ENCODE measurements around the gene DHRSX.
"Not testable (repeated sequence)": the region's sequence is repeated elsewhere in the genome, so short reads cannot be mapped to it uniquely, and the experiment has no call there.

The DHRSX gene

DNA sequence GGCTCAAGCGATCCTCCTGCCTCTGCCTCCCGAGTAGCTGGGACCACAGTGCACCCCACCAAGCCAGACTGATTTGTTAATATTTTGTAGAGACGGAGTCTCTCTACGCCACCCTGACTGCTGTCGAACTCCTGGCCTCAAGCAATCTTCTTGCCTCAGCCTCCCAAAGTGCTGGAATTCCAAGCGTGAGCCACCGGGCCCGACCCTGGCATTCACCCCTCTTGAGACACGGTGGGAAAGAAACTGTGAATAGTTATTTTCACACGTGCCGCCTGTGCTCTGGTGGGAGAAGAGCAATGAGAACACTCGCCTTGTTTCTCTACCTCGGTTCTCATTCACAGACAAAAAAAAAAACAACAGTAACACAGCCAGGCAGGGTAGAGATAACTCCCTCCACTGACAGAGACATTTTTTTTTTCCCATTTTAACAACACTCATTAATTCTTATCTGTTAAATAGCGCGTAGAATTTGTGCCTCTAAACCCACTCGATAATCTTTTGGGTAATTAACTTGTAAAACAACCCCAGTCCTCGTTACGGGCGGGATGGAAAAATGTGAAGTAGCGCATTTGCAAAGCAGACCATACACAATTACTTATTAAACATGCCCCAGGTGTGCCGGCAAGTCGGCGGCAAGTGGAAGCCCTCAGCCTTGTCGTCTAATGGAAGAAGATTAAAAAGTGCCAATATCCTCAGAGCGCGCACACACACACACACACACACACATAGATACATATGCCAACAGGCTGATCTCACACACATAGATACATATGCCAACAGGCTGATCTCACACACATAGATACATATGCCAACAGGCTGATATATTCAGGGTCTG, 103.3 kb downstream of the DHRSX start:
- no peak for DNase-seq (ENCODE audit: low spot score)
- POLR2A ChIA-PET (ENCODE audit: low non-redundant PET): no interaction called here
- H3K27ac ChIP-seq: no peak overlapping the region
- TF ChIP-seq, protein P1, sequence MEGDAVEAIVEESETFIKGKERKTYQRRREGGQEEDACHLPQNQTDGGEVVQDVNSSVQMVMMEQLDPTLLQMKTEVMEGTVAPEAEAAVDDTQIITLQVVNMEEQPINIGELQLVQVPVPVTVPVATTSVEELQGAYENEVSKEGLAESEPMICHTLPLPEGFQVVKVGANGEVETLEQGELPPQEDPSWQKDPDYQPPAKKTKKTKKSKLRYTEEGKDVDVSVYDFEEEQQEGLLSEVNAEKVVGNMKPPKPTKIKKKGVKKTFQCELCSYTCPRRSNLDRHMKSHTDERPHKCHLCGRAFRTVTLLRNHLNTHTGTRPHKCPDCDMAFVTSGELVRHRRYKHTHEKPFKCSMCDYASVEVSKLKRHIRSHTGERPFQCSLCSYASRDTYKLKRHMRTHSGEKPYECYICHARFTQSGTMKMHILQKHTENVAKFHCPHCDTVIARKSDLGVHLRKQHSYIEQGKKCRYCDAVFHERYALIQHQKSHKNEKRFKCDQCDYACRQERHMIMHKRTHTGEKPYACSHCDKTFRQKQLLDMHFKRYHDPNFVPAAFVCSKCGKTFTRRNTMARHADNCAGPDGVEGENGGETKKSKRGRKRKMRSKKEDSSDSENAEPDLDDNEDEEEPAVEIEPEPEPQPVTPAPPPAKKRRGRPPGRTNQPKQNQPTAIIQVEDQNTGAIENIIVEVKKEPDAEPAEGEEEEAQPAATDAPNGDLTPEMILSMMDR (conservative IDR thresholded peaks at IDR 0.05; ENCODE audit: low read depth): no peak
- CTCF ChIA-PET: no interaction called here

DNA sequence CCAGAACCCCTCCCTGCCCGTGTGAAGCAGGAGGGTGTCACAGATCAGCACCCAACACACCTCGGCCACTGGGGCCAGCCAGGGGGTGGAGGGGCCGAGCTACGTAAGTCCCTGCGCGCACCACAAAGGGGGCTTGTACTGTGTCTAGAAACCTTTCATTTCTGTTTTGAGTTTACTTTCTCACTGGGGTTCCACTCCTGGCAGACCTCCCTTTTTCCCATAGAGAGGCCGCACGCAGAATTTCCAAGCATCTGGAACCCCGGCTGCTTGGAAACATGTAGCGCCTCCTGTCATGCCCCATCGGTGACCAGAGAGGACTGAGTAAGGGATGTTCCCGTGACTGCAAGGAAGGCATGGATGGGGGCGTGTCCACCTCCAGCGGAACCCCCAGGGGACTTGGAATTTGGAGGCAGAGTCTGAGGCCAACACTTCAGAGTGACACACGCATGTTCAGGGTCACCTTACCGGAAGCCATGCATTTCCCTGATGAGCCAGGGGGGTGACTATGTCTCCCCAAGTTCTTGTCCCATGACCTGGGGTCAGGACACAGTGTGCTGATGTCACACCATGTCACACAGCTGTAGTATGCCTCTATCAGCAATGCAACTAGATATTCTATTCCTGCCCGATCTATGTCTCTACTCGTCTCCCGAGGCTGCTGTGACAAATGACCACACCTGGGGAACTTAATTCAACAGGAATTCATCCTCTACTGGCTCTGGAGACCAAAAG, 105.3 kb downstream of the DHRSX start:
- H3K27ac ChIP-seq: no peak overlapping the region
- no peak for DNase-seq (ENCODE audit: low spot score)
- ChIA-PET POLR2A (ENCODE audit: low non-redundant PET) (no interaction called here), CTCF (no interaction called here)
- TF ChIP-seq, protein P1 (conservative IDR thresholded peaks at IDR 0.05; ENCODE audit: low read depth): no peak

DNA sequence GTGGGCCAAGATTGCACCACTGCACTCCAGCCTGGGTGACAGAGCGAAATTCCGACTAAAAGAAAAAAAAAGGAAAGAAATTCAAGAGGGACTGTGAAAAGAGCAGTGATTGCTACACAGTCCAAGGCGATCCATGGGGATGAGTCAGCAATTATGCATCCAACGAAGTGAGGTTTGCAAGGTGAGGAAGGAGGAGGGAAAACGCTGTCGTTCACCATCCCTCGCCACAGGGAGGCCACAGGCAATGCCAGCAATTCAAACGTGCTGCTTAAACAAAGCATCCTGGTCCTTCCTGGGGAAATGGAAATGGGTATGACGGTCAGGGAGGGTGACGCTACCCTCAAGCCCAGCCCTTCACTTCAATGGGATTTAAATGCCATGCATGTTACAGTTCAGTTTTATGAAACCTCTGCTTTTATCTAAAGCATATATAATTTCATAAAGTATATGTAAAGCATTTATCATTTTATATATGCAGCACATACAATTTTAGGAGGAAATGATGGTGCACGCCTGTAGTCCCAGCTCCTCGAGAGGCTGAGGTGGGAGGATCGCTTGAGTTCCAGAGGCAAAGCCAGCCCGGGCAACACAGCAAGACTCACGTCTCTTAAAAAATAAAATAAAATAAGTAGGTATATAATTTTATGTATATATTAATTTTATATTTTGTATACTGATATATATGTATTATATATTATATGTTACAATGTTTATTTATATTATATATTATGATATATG, 108.7 kb downstream of the DHRSX start:
- ChIA-PET CTCF (no interaction called here), POLR2A (ENCODE audit: low non-redundant PET) (no interaction called here)
- peak overlapping the region; percentile 87 for H3K27ac ChIP-seq
- peak; percentile 88 for DNase-seq (ENCODE audit: low spot score)
- TF ChIP-seq, protein P1 (conservative IDR thresholded peaks at IDR 0.05; ENCODE audit: low read depth): no peak; the same call in 1 of the 2 replicates

DNA sequence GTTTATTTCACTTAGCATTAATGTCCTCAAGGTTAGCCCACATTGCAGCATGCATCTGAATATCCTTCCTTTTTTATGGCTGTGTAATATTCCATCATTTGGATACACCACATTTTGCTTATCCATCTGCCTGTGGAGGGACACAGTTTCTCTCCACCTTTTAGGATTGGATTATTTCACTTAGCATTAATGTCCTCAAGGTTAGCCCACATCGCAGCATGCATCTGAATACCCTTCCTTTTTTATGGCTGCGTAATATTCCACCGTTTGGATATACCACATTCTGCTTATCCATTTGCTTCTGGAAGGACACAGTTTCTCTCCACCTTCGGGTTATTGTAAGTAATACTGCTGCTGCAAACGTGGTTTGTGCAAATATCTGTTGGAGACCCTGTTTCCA, 110.0 kb downstream of the DHRSX start:
- ChIA-PET POLR2A (ENCODE audit: low non-redundant PET) (no interaction called here), CTCF (no interaction called here)
- no peak overlapping the region for H3K27ac ChIP-seq
- TF ChIP-seq, protein P1 (conservative IDR thresholded peaks at IDR 0.05; ENCODE audit: low read depth): no peak
- DNase-seq (ENCODE audit: low spot score): no peak

DNA sequence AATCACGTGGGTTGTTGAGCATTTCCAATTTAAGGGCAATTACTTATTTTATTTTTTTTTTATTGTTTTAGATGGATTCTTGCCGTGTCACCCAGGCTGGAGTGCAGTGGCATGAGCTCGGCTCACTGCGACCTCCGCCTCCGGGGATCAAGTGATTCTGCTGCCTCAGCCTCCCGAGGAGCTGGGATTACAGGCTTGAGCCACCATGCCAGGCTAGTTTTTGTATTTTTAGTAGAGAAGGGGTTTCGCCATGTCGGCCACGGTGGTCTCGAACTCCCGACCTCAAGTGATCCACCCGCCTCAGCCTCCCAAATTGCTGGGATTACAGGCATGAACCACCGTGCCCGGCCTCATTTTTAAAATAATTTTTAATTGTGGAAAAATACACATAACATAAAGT, 111.0 kb downstream of the DHRSX start:
- POLR2A ChIA-PET (ENCODE audit: low non-redundant PET); DNase-seq (ENCODE audit: low spot score); CTCF ChIA-PET; H3K27ac ChIP-seq: not testable (repeated sequence)

DNA sequence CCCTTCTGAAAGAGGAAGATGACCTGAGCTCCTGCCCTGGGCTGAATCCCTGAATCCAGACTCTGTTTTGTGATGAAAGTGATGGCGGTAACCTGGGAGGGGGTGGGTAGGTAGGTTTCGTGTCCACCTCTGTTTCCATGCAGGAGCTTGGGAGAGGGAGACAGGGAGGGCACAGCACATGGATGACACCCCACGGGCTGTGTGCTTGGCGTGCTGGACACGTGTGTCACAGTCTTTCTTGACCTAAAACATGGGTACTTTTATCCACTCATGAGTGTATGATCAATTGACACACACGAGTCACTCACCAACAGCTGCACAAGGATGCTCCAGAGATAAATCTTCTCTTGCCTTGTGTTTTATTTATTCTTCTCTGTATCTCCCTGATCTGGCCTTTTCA, 111.5 kb downstream of the DHRSX start:
- DNase-seq (ENCODE audit: low spot score): no peak
- ChIA-PET CTCF (no interaction called here), POLR2A (ENCODE audit: low non-redundant PET) (no interaction called here)
- TF ChIP-seq, protein P1 (conservative IDR thresholded peaks at IDR 0.05; ENCODE audit: low read depth): no peak
- peak overlapping the region; percentile 16; the same call in 1 of the 2 replicates for H3K27ac ChIP-seq

Data from RWPE1 (cell line).